Neuronal stem cell (in vitro differentiated cells): ENCODE data around the gene NKX2-3.
A peak's percentile ranks its signal among the peaks of the same experiment; 100 is the strongest.

Experiments
- DNase-seq: peaks from one replicate; pipeline ENCODE4 v3.0.0-alpha.2; 2013; ENCODE audit warnings: low spot score
- H2AFZ ChIP-seq: one replicate; pipeline ENCODE4 v1.6.1; 2013; ENCODE audit warnings: mild to moderate bottlenecking, low read length, inconsistent platforms
- H2AK5ac ChIP-seq: 2 replicates; pipeline ENCODE4 v1.6.1; 2013; ENCODE audit warnings: low read depth, mild to moderate bottlenecking, inconsistent platforms, low read length, moderate library complexity, mixed read lengths
- H2BK120ac ChIP-seq: 2 replicates; pipeline ENCODE4 v1.6.1; 2013; ENCODE audit warnings: low read depth, mild to moderate bottlenecking, inconsistent platforms, low read length, moderate library complexity, mixed read lengths
- H2BK12ac ChIP-seq: one replicate; pipeline ENCODE4 v1.6.1; 2013; ENCODE audit warnings: low read length, inconsistent platforms
- H2BK15ac ChIP-seq: 2 replicates; pipeline ENCODE4 v1.6.1; 2013; ENCODE audit warnings: mild to moderate bottlenecking, low read length, inconsistent platforms, mixed read lengths
- H2BK5ac ChIP-seq: one replicate; pipeline ENCODE4 v1.6.1; 2013; ENCODE audit warnings: inconsistent platforms, mild to moderate bottlenecking, low read length, moderate library complexity
- H3K14ac ChIP-seq: one replicate; pipeline ENCODE4 v1.6.1; 2013; ENCODE audit warnings: low read length, inconsistent platforms
- H3K18ac ChIP-seq: 2 replicates; pipeline ENCODE4 v1.6.1; 2013; ENCODE audit warnings: low read length, inconsistent platforms
- H3K23ac ChIP-seq: 2 replicates; pipeline ENCODE4 v1.6.1; 2013; ENCODE audit warnings: low read depth, mild to moderate bottlenecking, mixed read lengths, low read length, inconsistent platforms; ENCODE audit not compliant: poor library complexity
- H3K27ac ChIP-seq: replicated peaks from 3 replicates; pipeline ENCODE4 v1.5.1; 2013; ENCODE audit warnings: low read length, inconsistent platforms
- H3K27me3 ChIP-seq, 3 experiments: 2 replicates each; pipeline ENCODE4 v1.6.1; 2013; ENCODE audit warnings: low read length in 3 of 3, mild to moderate bottlenecking in 2 of 3, inconsistent platforms in 1 of 3, low read depth in 1 of 3, mixed read lengths in 1 of 3, moderate library complexity in 1 of 3; ENCODE audit not compliant: control insufficient read depth in 3 of 3, insufficient read depth in 3 of 3
- H3K36me3 ChIP-seq, 2 donors: replicated peaks in 1 of 2; 2 replicates each; pipeline ENCODE4 v1.6.1; 2013; ENCODE audit warnings: low read length in 2 of 2; ENCODE audit not compliant: control insufficient read depth in 2 of 2, insufficient read depth in 2 of 2
- H3K4ac ChIP-seq: 2 replicates; pipeline ENCODE4 v1.6.1; 2013; ENCODE audit warnings: inconsistent platforms, mild to moderate bottlenecking, low read length, moderate library complexity
- H3K4me1 ChIP-seq, 2 donors: 1 replicate in 1 of 2; 2 replicates in 1 of 2; pipeline ENCODE4 v1.6.1; 2013; ENCODE audit warnings: low read length in 2 of 2, low read depth in 1 of 2; ENCODE audit not compliant: control insufficient read depth in 2 of 2, insufficient read depth in 1 of 2
- H3K4me2 ChIP-seq: one replicate; pipeline ENCODE4 v1.6.1; 2013; ENCODE audit warnings: mild to moderate bottlenecking, low read length, inconsistent platforms; ENCODE audit not compliant: insufficient read depth, poor library complexity, severe bottlenecking
- H3K4me3 ChIP-seq, 2 donors: 2 replicates each; pipeline ENCODE4 v1.5.1; 2013; ENCODE audit warnings: low read length in 2 of 2, mild to moderate bottlenecking in 2 of 2, inconsistent platforms in 1 of 2, moderate library complexity in 1 of 2
- H3K79me1 ChIP-seq: one replicate; pipeline ENCODE4 v1.6.1; 2013; ENCODE audit warnings: low read depth, mild to moderate bottlenecking, inconsistent platforms, low read length, moderate library complexity
- H3K9ac ChIP-seq: one replicate; pipeline ENCODE4 v1.6.1; 2013; ENCODE audit warnings: mild to moderate bottlenecking, low read depth, low read length, inconsistent platforms; ENCODE audit not compliant: poor library complexity
- H3K9me3 ChIP-seq, 2 donors: replicated peaks in 1 of 2; 2 replicates each; pipeline versions ENCODE3 to v1.6.1; 2013; ENCODE audit warnings: low read length in 2 of 2, mild to moderate bottlenecking in 2 of 2, inconsistent platforms in 1 of 2, low read depth in 1 of 2, mixed read lengths in 1 of 2, moderate library complexity in 1 of 2; ENCODE audit not compliant: control insufficient read depth in 2 of 2, insufficient read depth in 1 of 2
- H4K8ac ChIP-seq: one replicate; pipeline ENCODE4 v1.6.1; 2013; ENCODE audit warnings: low read depth, mild to moderate bottlenecking, inconsistent platforms, low read length, moderate library complexity
- H4K91ac ChIP-seq: one replicate; pipeline ENCODE4 v1.6.1; 2013; ENCODE audit warnings: low read length, low read depth, mild to moderate bottlenecking, inconsistent platforms; ENCODE audit not compliant: poor library complexity
- WGBS, 2 donors: extraction: QIAGEN DNeasy Blood & Tissue Kit; methylation state at CpG; one replicate each; pipeline ENCODE4 v1.1.7; 2013; ENCODE audit warnings: missing lambda C conversion rate in 2 of 2, mixed read lengths in 1 of 2; ENCODE audit not compliant: insufficient read length in 2 of 2, insufficient replicate concordance in 1 of 2; ENCODE audit errors: extremely low coverage in 2 of 2; 5-methylcytosine and 5-hydroxymethylcytosine counted together

Gene NKX2-3

DNA sequence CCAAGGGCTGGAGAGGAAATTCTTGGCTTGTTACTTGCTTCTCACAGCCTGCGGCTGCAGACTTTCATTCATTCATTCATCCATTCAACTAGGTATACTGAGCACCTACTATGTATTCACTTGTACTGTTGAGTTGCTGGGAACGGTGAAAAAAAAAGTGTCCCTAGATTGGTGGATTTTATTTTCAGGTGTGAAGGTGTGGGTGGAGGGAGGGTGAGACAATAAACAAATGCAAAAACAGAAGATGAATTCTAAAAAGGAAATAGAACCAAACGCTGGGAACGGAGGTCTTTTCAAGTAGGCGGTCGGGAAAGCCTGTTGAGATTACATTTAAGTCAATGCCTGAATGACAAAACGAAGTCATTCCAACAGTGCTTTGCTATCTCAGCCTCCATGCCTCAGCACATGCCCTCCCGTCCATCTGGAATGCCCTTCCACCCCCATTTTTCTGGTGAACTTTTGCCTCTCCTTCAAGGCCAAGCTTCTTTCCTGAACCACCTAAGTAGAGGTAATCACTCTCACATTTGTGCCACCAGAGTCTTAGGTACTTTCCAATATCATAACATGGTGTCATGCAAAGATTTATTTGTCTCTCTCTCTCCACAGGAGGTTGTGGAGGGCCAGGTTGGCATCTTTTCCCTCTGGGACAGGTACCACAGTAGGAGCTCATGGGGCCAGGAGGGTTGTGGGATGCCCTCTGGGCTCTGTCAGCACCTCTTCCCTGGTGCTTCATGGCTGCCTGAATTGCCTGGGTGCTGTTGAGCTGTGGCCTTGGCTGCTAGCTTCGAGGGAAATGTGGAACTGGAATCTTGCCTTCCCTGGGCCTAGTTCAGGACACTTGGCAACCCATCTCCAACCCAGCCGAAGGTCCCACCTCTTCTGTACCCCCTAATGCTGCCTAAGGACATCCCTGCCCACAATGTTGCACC lies 5.5 kb downstream of the NKX2-3 start:
- Histone ChIP-seq H3K27me3 (peaks cover 46 to 95% (median 94%) of the 10 kb centered on the region in 3 experiments), H3K9ac (no peak overlapping the region), H3K18ac (no peak overlapping the region), H3K14ac (no peak overlapping the region), H3K27ac (no peak overlapping the region), H3K79me1 (no peaks in the 10 kb centered on the region), H2BK5ac (no peak overlapping the region), H2BK12ac (no peak overlapping the region), H3K4ac (no peak overlapping the region), H4K8ac (no peak overlapping the region), H3K23ac (no peak overlapping the region), H2AFZ (peak overlapping the region; percentile 92), H3K36me3 (no peaks in the 10 kb centered on the region), H2BK120ac (no peak overlapping the region), H3K4me3 (no peak overlapping the region), H4K91ac (no peak overlapping the region), H3K4me2 (peak overlapping the region; percentile 86), H2AK5ac (no peak overlapping the region), H3K4me1 (peaks cover 15% of the 10 kb centered on the region in 2 donors), H2BK15ac (no peak overlapping the region), H3K9me3 (peaks cover 0 to 2% of the 10 kb centered on the region in 2 donors)
- WGBS, 2 donors, result no CpG with 5 or more reads among the region's 10 CpGs
- DNase-seq, result no peak

DNA sequence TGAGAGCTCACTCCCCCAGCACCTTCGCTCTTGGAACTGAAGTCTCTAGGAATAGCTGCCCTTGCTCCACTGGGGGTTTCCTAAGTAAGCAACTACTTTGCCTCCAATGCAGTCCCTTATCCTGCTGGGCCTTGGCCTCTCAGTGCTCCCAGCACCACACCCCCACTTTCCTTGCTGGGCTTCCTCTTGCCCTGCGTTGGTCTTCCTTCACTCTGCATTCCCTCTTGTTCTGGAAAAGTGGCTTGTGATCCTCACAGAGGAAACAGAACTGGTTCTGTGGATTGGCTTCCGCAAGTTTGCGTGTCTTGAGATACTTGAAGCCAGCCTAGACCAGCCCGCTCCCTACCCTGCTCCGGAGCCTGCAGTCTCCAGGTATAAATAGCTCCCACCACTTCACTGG lies 6.4 kb downstream of the NKX2-3 start:
- DNase-seq, result no peak
- H3K4me1 ChIP-seq, result peaks cover 15% of the 10 kb centered on the region in 2 donors
- H3K79me1 ChIP-seq, result no peaks in the 10 kb centered on the region
- no peak overlapping the region for H2AFZ ChIP-seq
- H3K36me3 ChIP-seq, result no peaks in the 10 kb centered on the region
- H2BK12ac ChIP-seq, result no peak overlapping the region
- no peak overlapping the region for H3K9ac ChIP-seq
- no peak overlapping the region for H2AK5ac ChIP-seq
- no peak overlapping the region for H2BK120ac ChIP-seq
- peaks cover 37 to 95% (median 91%) of the 10 kb centered on the region in 3 experiments for H3K27me3 ChIP-seq
- no peak overlapping the region for H2BK15ac ChIP-seq
- no peak overlapping the region for H4K8ac ChIP-seq
- no peak overlapping the region for H3K18ac ChIP-seq
- WGBS, 2 donors, result no CpG with 5 or more reads among the region's 6 CpGs
- no peak overlapping the region for H4K91ac ChIP-seq
- no peak overlapping the region for H3K4ac ChIP-seq
- no peak overlapping the region for H3K27ac ChIP-seq
- H3K4me2 ChIP-seq, result no peak overlapping the region
- no peak overlapping the region for H3K23ac ChIP-seq
- H3K9me3 ChIP-seq, result peaks cover 0 to 2% of the 10 kb centered on the region in 2 donors
- H2BK5ac ChIP-seq, result no peak overlapping the region
- no peak overlapping the region for H3K4me3 ChIP-seq
- H3K14ac ChIP-seq, result no peak overlapping the region

DNA sequence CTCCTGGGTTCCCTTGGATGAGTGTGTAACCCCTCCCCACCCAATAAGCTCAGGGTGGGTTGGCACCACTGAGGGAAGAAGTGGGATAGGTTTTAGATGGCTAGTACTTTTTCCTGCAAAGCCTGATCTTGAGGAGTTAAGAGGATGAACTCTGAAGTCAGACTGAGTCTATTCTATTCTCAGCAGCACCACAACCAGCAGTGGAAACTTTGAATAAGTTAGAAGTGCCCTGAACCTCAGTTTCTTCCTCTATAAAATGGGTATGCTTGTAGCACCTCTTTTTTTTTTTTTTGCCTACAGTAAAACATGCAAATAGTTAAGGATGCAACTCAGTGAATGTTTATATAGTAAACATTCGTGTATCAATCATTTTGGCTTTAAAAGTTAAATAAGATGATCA lies 7.1 kb downstream of the NKX2-3 start:
- Histone ChIP-seq H3K9ac (no peak overlapping the region), H3K4me3 (no peak overlapping the region)

DNA sequence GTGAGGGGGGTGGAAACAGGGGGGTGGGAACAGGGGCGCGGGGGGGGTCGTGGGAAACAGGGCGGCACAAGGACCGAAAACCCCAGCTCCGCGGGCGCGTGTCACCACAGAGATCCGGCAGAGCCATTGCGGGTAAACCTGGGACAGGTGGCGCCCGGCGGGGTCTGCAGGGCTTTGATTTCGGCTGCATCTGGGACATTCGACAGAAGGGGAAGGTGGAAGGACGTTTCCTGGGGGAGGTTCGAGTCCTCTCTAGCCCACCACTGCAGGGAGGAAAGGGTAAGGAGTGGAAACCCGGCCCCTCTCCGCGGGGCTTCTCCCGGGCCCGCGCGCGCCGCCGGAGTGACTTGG lies 7.5 kb downstream of the NKX2-3 start:
- Histone ChIP-seq H3K9me3 (peaks cover 0 to 2% of the 10 kb centered on the region in 2 donors), H3K9ac (no peak overlapping the region), H3K36me3 (no peaks in the 10 kb centered on the region), H3K4me3 (no peak overlapping the region), H3K4me1 (peaks cover 10 to 13% of the 10 kb centered on the region in 2 donors), H3K18ac (no peak overlapping the region), H3K14ac (no peak overlapping the region), H3K4me2 (no peak overlapping the region), H3K23ac (no peak overlapping the region), H3K4ac (no peak overlapping the region), H3K27ac (no peak overlapping the region), H2BK12ac (no peak overlapping the region), H2AFZ (peak overlapping the region; percentile 76), H2BK15ac (no peak overlapping the region), H4K91ac (no peak overlapping the region), H3K79me1 (no peaks in the 10 kb centered on the region), H3K27me3 (peaks cover 27 to 95% (median 88%) of the 10 kb centered on the region in 3 experiments), H2AK5ac (peak overlapping the region; percentile 38), H2BK120ac (no peak overlapping the region), H4K8ac (no peak overlapping the region), H2BK5ac (no peak overlapping the region)
- no peak for DNase-seq
- no CpG with 5 or more reads among the region's 28 CpGs for WGBS, 2 donors

More for the DNA sequence above, 7.1 kb downstream of the NKX2-3 start:
- Histone ChIP-seq H3K4me2 (no peak overlapping the region), H3K23ac (no peak overlapping the region), H3K79me1 (no peaks in the 10 kb centered on the region), H3K4ac (no peak overlapping the region), H3K14ac (no peak overlapping the region), H3K27ac (no peak overlapping the region), H2AK5ac (no peak overlapping the region), H2AFZ (no peak overlapping the region), H3K36me3 (no peaks in the 10 kb centered on the region), H3K9me3 (peaks cover 0 to 2% of the 10 kb centered on the region in 2 donors), H3K18ac (no peak overlapping the region), H2BK12ac (no peak overlapping the region), H2BK5ac (no peak overlapping the region), H2BK120ac (no peak overlapping the region), H4K91ac (no peak overlapping the region), H2BK15ac (no peak overlapping the region), H4K8ac (no peak overlapping the region), H3K4me1 (peaks cover 13 to 15% of the 10 kb centered on the region in 2 donors), H3K27me3 (peaks cover 31 to 95% (median 90%) of the 10 kb centered on the region in 3 experiments)
- no peak for DNase-seq
- no CpG with 5 or more reads among the region's 1 CpG for WGBS, 2 donors
